Keratinocyte (primary cell): ENCODE data around the gene HMCES. TPM values are rescaled to one million over a fixed set of nuclear protein-coding genes. Genes with fewer than 3 reads are reported as not detected.
A peak's percentile ranks its signal among the peaks of the same experiment; 100 is the strongest.

Source experiments
- DNase-seq: peaks from one replicate; pipeline ENCODE4 v3.0.0-alpha.2; 2011; ENCODE audit warnings: low read depth, missing footprints, low spot score
- FAIRE-seq: peaks from 2 replicates; lab custom pipeline; 2011; peaks lifted over from hg19 to GRCh38; lab: Jason Lieb, UNC
- H2AFZ ChIP-seq: 2 replicates; pipeline ENCODE4 v1.6.0; 2012; ENCODE audit warnings: low read length, control low read depth, inconsistent platforms; ENCODE audit not compliant: control insufficient read depth
- H3K27ac ChIP-seq: 2 replicates; pipeline ENCODE4 v1.5.1; 2011; ENCODE audit warnings: low read length; ENCODE audit not compliant: control insufficient read depth, insufficient read depth
- H3K27me3 ChIP-seq: 3 replicates; pipeline ENCODE4 v1.6.0; 2011; ENCODE audit warnings: low read length; ENCODE audit not compliant: control insufficient read depth, insufficient read depth; ENCODE audit errors: extremely low read depth
- H3K36me3 ChIP-seq, 2 experiments: 2 replicates in 1 of 2; 3 replicates in 1 of 2; pipeline ENCODE4 v1.5.1; 2011; ENCODE audit warnings: low read length in 2 of 2, mild to moderate bottlenecking in 1 of 2; ENCODE audit not compliant: control insufficient read depth in 2 of 2, insufficient read depth in 2 of 2; ENCODE audit errors: extremely low read depth in 1 of 2
- H3K4me1 ChIP-seq: 3 replicates; pipeline ENCODE4 v1.5.1; 2011; ENCODE audit warnings: low read length; ENCODE audit not compliant: control insufficient read depth, insufficient read depth; ENCODE audit errors: extremely low read depth
- H3K4me2 ChIP-seq: 3 replicates; pipeline ENCODE4 v1.6.0; 2011; ENCODE audit warnings: low read depth, low read length; ENCODE audit not compliant: control insufficient read depth, insufficient read depth; ENCODE audit errors: extremely low read depth
- H3K4me3 ChIP-seq, 3 experiments: fragments of 200-600 bp in 1 of 3; sonication (generic) in 1 of 3; 2 replicates in 2 of 3; 3 replicates in 1 of 3; pipeline ENCODE4 v1.5.1; 2011 to 2016; ENCODE audit warnings: low read length in 3 of 3, mild to moderate bottlenecking in 3 of 3, control low read depth in 2 of 3, inconsistent platforms in 1 of 3, low read depth in 1 of 3, mixed read lengths in 1 of 3, mixed run types in 1 of 3, moderate library complexity in 1 of 3; ENCODE audit not compliant: control insufficient read depth in 2 of 3, insufficient read depth in 2 of 3; ENCODE audit errors: extremely low read depth in 1 of 3
- H3K79me2 ChIP-seq: 2 replicates; pipeline ENCODE4 v1.6.0; 2012; ENCODE audit warnings: low read length; ENCODE audit not compliant: control insufficient read depth, insufficient read depth
- H3K9ac ChIP-seq: 3 replicates; pipeline ENCODE4 v1.6.0; 2011; ENCODE audit warnings: low read length; ENCODE audit not compliant: control insufficient read depth, insufficient read depth; ENCODE audit errors: extremely low read depth
- H3K9me1 ChIP-seq: 3 replicates; pipeline ENCODE4 v1.6.0; 2011; ENCODE audit warnings: low read length; ENCODE audit not compliant: control insufficient read depth, insufficient read depth; ENCODE audit errors: extremely low read depth
- H3K9me3 ChIP-seq: 2 replicates; pipeline ENCODE4 v1.5.1; 2012; ENCODE audit warnings: low read depth, low read length; ENCODE audit not compliant: control insufficient read depth
- H4K20me1 ChIP-seq: 3 replicates; pipeline ENCODE4 v1.6.0; 2011; ENCODE audit warnings: low read length; ENCODE audit not compliant: control insufficient read depth, insufficient read depth; ENCODE audit errors: extremely low read depth
- CTCF ChIP-seq, 3 experiments: IDR thresholded peaks in 1 of 3; conservative IDR thresholded peaks in 1 of 3; optimal IDR thresholded peaks in 1 of 3; 2 replicates in 2 of 3; 3 replicates in 1 of 3; pipeline versions ENCODE3 to v1.5.1; 2011; ENCODE audit warnings: low read length in 3 of 3, mild to moderate bottlenecking in 3 of 3, moderate library complexity in 2 of 3, control low read depth in 1 of 3, inconsistent platforms in 1 of 3; ENCODE audit not compliant: insufficient read depth in 2 of 3; ENCODE audit errors: extremely low read depth in 1 of 3
- EZH2 ChIP-seq: IDR thresholded peaks from one replicate; pipeline ENCODE4 v1.6.1; 2012; ENCODE audit warnings: inconsistent platforms, mild to moderate bottlenecking, low read length, moderate library complexity
- dilution Hi-C: fragments of 300-500 bp; cut with MboI; formaldehyde crosslinking; loops from one replicate; pipeline ENCODE4 v1.7.0; 2020; ENCODE audit warnings: low sequenced_read_pairs; ENCODE audit not compliant: extremely low pct_ligation_motif_present
- polyA plus RNA-seq, 5 experiments: library from polyadenylated mRNA; depleted of rRNA in 3 of 5; stranded (reverse) in 3 of 5; stranded (forward) in 1 of 5; unstranded in 1 of 5; fragments of >200 nt; gene quantifications; 1 replicate in 1 of 5; 2 replicates in 3 of 5; 3 replicates in 1 of 5; pipeline versions ENCODE4 v1.2.1 to v1.2.3, GENCODE V29; 2011 to 2012; ENCODE audit warnings: missing spikeins in 2 of 5, low read depth in 1 of 5, low replicate concordance in 1 of 5

Gene HMCES
- polyA plus RNA-seq, 1 donor (not counting 4 experiments of a cell fraction or from before 2014, with no cell fraction given), result 54.6 TPM

- Histone ChIP-seq H2AFZ (no peak overlapping the region), H3K9me1 (no peaks in the 10 kb centered on the region), H3K36me3 (peaks cover 1 to 11% of the 10 kb centered on the region in 2 experiments), H4K20me1 (no peaks in the 10 kb centered on the region), H3K4me1 (peaks cover 24% of the 10 kb centered on the region), H3K4me3 (peak overlapping the region; percentile 67 to 85 (median 83)), H3K79me2 (peaks cover 24% of the 10 kb centered on the region), H3K27me3 (no peaks in the 10 kb centered on the region), H3K9ac (peak overlapping the region; percentile 85), H3K27ac (peak overlapping the region; percentile 77), H3K9me3 (no peaks in the 10 kb centered on the region), H3K4me2 (peak overlapping the region; percentile 83)
- TF ChIP-seq EZH2 (no peak), CTCF (optimal IDR thresholded peaks at IDR 0.05 in 1 of 3, IDR thresholded peaks at IDR 0.05 in 1 of 3, conservative IDR thresholded peaks at IDR 0.05 in 1 of 3; ENCODE audit: extremely low read depth in 1 of 3, insufficient read depth in 2 of 3, low read length in 3 of 3) (no peak)
- no peak for FAIRE-seq
- dilution Hi-C loops, result no loop called here
- no peak for DNase-seq
Observed at GRCh38 chr3:129280183-129280582, 1.5 kb downstream of the HMCES start.

- Histone ChIP-seq H3K79me2 (peaks cover 32% of the 10 kb centered on the region), H2AFZ (no peak overlapping the region), H3K36me3 (peaks cover 0 to 11% of the 10 kb centered on the region in 2 experiments), H3K9me1 (no peaks in the 10 kb centered on the region), H3K9me3 (no peaks in the 10 kb centered on the region), H3K4me1 (peaks cover 24% of the 10 kb centered on the region), H4K20me1 (no peaks in the 10 kb centered on the region), H3K4me2 (peak overlapping the region; percentile 55), H3K27ac (peak overlapping the region; percentile 67), H3K27me3 (no peaks in the 10 kb centered on the region), H3K4me3 (no peak overlapping the region), H3K9ac (peak overlapping the region; percentile 39)
- DNase-seq (no peak), FAIRE-seq (no peak)
- dilution Hi-C loops, result no loop called here
- no peak for TF ChIP-seq EZH2
- TF ChIP-seq CTCF (optimal IDR thresholded peaks at IDR 0.05 in 1 of 3, IDR thresholded peaks at IDR 0.05 in 1 of 3, conservative IDR thresholded peaks at IDR 0.05 in 1 of 3; ENCODE audit: extremely low read depth in 1 of 3, insufficient read depth in 2 of 3, low read length in 3 of 3), result no peak
Observed at GRCh38 chr3:129281726-129282125, 3.1 kb downstream of the HMCES start.
